Measurements from ENCODE around the gene VTI1B. TPM values are rescaled to one million over a fixed set of nuclear protein-coding genes. Genes with fewer than 3 reads are reported as not detected.
A peak's percentile ranks its signal among the peaks of the same experiment; 100 is the strongest.

The VTI1B gene
- total and polyA plus RNA-seq, 4 experiments from 2014 or later, result 62.1 to 97.8 (median 71.8) TPM

DNA sequence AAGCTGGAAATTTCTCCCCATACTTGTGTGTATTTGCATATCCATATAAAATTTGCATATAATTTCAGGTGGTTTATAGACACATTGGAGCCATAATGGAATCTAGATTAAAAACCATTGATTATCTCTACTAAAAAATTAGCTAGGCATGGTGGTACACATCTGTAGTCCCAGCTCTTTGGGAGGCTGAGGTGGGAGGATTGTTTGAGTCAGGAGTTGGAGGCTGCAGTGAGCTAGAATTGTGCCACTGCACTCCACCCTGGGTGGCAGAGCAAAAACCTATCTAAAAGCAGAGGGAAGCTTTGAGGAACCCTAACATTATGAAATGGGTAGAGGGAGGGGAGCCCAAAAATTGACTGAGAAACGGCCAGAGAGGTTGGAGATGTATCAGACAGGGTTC, 23.7 kb upstream of the VTI1B start:
- Histone ChIP-seq H3K27me3 (ENCODE audit: insufficient read depth, low read length) (no peaks in the 10 kb centered on the region), H3K4me3 (ENCODE audit: low read length in 2 of 2) (no peak overlapping the region), H3K4me1 (ENCODE audit: insufficient read depth, low read length) (peaks cover 15% of the 10 kb centered on the region), H3K36me3 (ENCODE audit: insufficient read depth, low read length) (no peaks in the 10 kb centered on the region), H3K27ac (ENCODE audit: low read depth, low read length) (no peak overlapping the region), H3K9me3 (ENCODE audit: control insufficient read depth in 1 of 2, low read length in 2 of 2) (no peaks in the 10 kb centered on the region)
- H3K4me3 Mint-ChIP-seq, result no peak overlapping the region
- intact Hi-C loops (cut with micrococcal nuclease), result no loop called here
- H3K9me3 Mint-ChIP-seq, result no peaks in the 10 kb centered on the region
- ChIA-PET POLR2A (ENCODE audit: partially characterized antibody) (no interaction called here), CTCF (ENCODE audit: partially characterized antibody) (interaction anchor here (0.9 to 1.2 kb wide), 3 partner anchors 10 to 270 kb away, joined by 3 to 7 read pairs (median 3); partner anchors contain the start of gene ARG2)
- peaks cover 0 to 7% of the 10 kb centered on the region in 2 donors for H3K36me3 Mint-ChIP-seq
- DNase-seq, result no peak
- H3K27ac Mint-ChIP-seq, result no peak overlapping the region
- H3K4me1 Mint-ChIP-seq, result peaks cover 8 to 23% (median 14%) of the 10 kb centered on the region in 4 donors
- H3K27me3 Mint-ChIP-seq, result no peaks in the 10 kb centered on the region

DNA sequence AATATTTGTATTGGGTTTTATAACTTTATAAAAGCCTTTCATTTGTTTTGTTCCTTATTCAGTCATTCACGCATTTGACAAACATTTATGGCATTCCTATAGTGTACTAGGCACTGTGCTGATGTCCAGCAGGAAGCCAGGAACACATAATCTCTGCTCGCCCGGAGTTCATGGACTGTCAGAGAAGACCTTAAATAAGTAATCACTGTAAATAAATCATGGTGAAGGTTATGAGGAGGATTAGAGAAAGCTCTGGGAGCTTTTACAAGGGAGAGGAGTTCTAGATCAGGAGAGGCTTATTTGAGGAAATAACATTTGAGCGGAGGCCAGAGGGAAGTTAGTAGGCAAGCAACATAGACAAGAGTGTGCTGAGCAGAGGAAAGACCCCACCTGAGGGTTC, 22.6 kb upstream of the VTI1B start:
- Histone ChIP-seq H3K4me1 (ENCODE audit: insufficient read depth, low read length) (peaks cover 15% of the 10 kb centered on the region), H3K27ac (ENCODE audit: low read depth, low read length) (no peak overlapping the region), H3K36me3 (ENCODE audit: insufficient read depth, low read length) (peaks cover 4% of the 10 kb centered on the region), H3K27me3 (ENCODE audit: insufficient read depth, low read length) (no peaks in the 10 kb centered on the region), H3K4me3 (ENCODE audit: low read length in 2 of 2) (no peak overlapping the region), H3K9me3 (ENCODE audit: control insufficient read depth in 1 of 2, low read length in 2 of 2) (no peaks in the 10 kb centered on the region)
- ChIA-PET CTCF (ENCODE audit: partially characterized antibody) (interaction anchor here (1.2 kb wide), 1 partner anchor 269 kb away, joined by 3 read pairs; no protein-coding TSS in a partner anchor), POLR2A (ENCODE audit: partially characterized antibody) (no interaction called here)
- DNase-seq, result no peak
- Mint-ChIP-seq H3K4me1 (peaks cover 10 to 29% (median 18%) of the 10 kb centered on the region in 4 donors), H3K27me3 (no peaks in the 10 kb centered on the region), H3K4me3 (no peak overlapping the region), H3K27ac (peak overlapping the region in 3 of 7 donors; percentile 3 to 78 (median 43)), H3K9me3 (no peaks in the 10 kb centered on the region), H3K36me3 (peaks cover 4 to 12% of the 10 kb centered on the region in 2 donors)
- intact Hi-C loops (cut with micrococcal nuclease), result no loop called here

- H3K27me3 Mint-ChIP-seq, result no peaks in the 10 kb centered on the region
- H3K9me3 Mint-ChIP-seq, result no peaks in the 10 kb centered on the region
- CTCF ChIA-PET (ENCODE audit: partially characterized antibody), result interaction anchor here (0.7 to 5.0 kb wide), 7 partner anchors 8 to 336 kb away, joined by 3 to 44 read pairs (median 8); partner anchors contain the start of genes ARG2, ATP6V1D, EIF2S1 and PIGH
- POLR2A ChIA-PET (ENCODE audit: partially characterized antibody), result interaction anchor here (0.6 to 2.9 kb wide), 9 partner anchors 9 to 336 kb away, joined by 3 to 28 read pairs (median 4); partner anchors contain the start of genes ATP6V1D, EIF2S1, PIGH and VTI1B
- Histone ChIP-seq H3K4me1 (ENCODE audit: insufficient read depth, low read length) (peaks cover 15% of the 10 kb centered on the region), H3K4me3 (ENCODE audit: low read length in 2 of 2) (peak within 1 kb of the TSS; percentile 91 to 94), H3K27ac (ENCODE audit: low read depth, low read length) (peak within 1 kb of the TSS; percentile 75), H3K9me3 (ENCODE audit: control insufficient read depth in 1 of 2, low read length in 2 of 2) (no peaks in the 10 kb centered on the region), H3K36me3 (ENCODE audit: insufficient read depth, low read length) (peaks cover 18% of the 10 kb centered on the region), H3K27me3 (ENCODE audit: insufficient read depth, low read length) (no peaks in the 10 kb centered on the region)
- peaks cover 10 to 29% (median 18%) of the 10 kb centered on the region in 4 donors for H3K4me1 Mint-ChIP-seq
- peak within 1 kb of the TSS; percentile 89 to 93 (median 92) for H3K4me3 Mint-ChIP-seq
- intact Hi-C loops (cut with micrococcal nuclease), result loop anchor here (1.0 to 2.0 kb wide), 6 partner anchors 21 to 1187 kb away; partner anchors contain the start of genes ARG2, EIF2S1, GPHN and PIGH
- H3K27ac Mint-ChIP-seq, result peak within 1 kb of the TSS; percentile 78 to 98 (median 90)
- DNase-seq, result peak; percentile 83 to 91 (median 84)
- H3K36me3 Mint-ChIP-seq, result peaks cover 16 to 26% of the 10 kb centered on the region in 2 donors
Measured at GRCh38 chr14:67695394-67695949, 21.0 kb upstream of the VTI1B start, which contains the start of gene RDH11. Gene RDH11 (minus strand): TSS chr14:67695764. CDS start chr14:67695703, 61 bp downstream.

- H3K4me1 Mint-ChIP-seq, result peaks cover 10 to 29% (median 18%) of the 10 kb centered on the region in 4 donors
- peaks cover 21 to 32% of the 10 kb centered on the region in 2 donors for H3K36me3 Mint-ChIP-seq
- CTCF ChIA-PET (ENCODE audit: partially characterized antibody), result interaction anchor here (0.7 to 5.0 kb wide), 8 partner anchors 9 to 335 kb away, joined by 3 to 44 read pairs (median 6); partner anchors contain the start of genes ARG2, ATP6V1D, EIF2S1 and PIGH
- Histone ChIP-seq H3K4me3 (ENCODE audit: low read length in 2 of 2) (peak overlapping the region; percentile 91 to 94), H3K27me3 (ENCODE audit: insufficient read depth, low read length) (no peaks in the 10 kb centered on the region), H3K36me3 (ENCODE audit: insufficient read depth, low read length) (peaks cover 24% of the 10 kb centered on the region), H3K9me3 (ENCODE audit: control insufficient read depth in 1 of 2, low read length in 2 of 2) (no peaks in the 10 kb centered on the region), H3K4me1 (ENCODE audit: insufficient read depth, low read length) (peaks cover 15% of the 10 kb centered on the region), H3K27ac (ENCODE audit: low read depth, low read length) (peak overlapping the region; percentile 75)
- peak; percentile 51 to 85 (median 53) for DNase-seq
- POLR2A ChIA-PET (ENCODE audit: partially characterized antibody), result interaction anchor here (0.6 to 2.9 kb wide), 9 partner anchors 8 to 335 kb away, joined by 3 to 28 read pairs (median 5); partner anchors contain the start of genes ATP6V1D, EIF2S1, PIGH and VTI1B
- intact Hi-C loops (cut with micrococcal nuclease), result loop anchor here (1.0 to 2.0 kb wide), 7 partner anchors 21 to 1186 kb away; partner anchors contain the start of genes ARG2, EIF2S1, GPHN and PIGH
- H3K27ac Mint-ChIP-seq, result peak overlapping the region; percentile 78 to 98 (median 90)
- H3K9me3 Mint-ChIP-seq, result no peaks in the 10 kb centered on the region
- no peaks in the 10 kb centered on the region for H3K27me3 Mint-ChIP-seq
- peak overlapping the region; percentile 89 to 93 (median 92) for H3K4me3 Mint-ChIP-seq
Measured at GRCh38 chr14:67694791-67695393, 20.5 kb upstream of the VTI1B start.

DNA sequence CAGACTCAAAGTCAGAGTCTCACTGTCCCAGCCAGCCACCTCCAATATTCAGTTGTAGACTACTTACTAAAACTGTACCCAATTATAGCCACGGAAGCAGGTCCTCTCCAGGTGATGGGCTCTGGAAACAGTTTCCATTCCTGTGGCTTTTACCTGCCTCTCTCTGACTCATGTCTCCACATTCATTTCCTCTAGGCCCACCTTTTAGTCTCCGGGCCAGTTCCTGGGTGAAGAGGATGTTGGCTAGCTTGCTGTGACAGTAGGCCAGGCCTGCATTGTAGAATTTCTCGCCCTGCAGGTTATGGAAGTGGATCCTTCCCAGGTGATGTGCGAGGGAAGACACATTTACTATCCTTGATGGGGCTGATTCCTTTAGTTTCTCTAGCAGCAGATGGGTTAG, 15.6 kb upstream of the VTI1B start:
- H3K4me1 ChIP-seq (ENCODE audit: insufficient read depth, low read length), result peaks cover 12% of the 10 kb centered on the region
- peaks cover 11 to 23% (median 17%) of the 10 kb centered on the region in 4 donors for H3K4me1 Mint-ChIP-seq
- no peak overlapping the region for H3K4me3 Mint-ChIP-seq
- no peak overlapping the region for H3K4me3 ChIP-seq (ENCODE audit: low read length in 2 of 2)
- H3K27me3 Mint-ChIP-seq, result no peaks in the 10 kb centered on the region
- intact Hi-C loops (cut with micrococcal nuclease), result no loop called here
- DNase-seq, result no peak
- peak overlapping the region in 2 of 7 donors; percentile 20 for H3K27ac Mint-ChIP-seq
- ChIA-PET POLR2A (ENCODE audit: partially characterized antibody) (no interaction called here), CTCF (ENCODE audit: partially characterized antibody) (interaction anchor here (1.7 kb wide), 1 partner anchor 14 kb away, joined by 5 read pairs; no protein-coding TSS in a partner anchor)
- H3K9me3 ChIP-seq (ENCODE audit: control insufficient read depth in 1 of 2, low read length in 2 of 2), result no peaks in the 10 kb centered on the region
- H3K27me3 ChIP-seq (ENCODE audit: insufficient read depth, low read length), result no peaks in the 10 kb centered on the region
- no peak overlapping the region for H3K27ac ChIP-seq (ENCODE audit: low read depth, low read length)
- H3K36me3 ChIP-seq (ENCODE audit: insufficient read depth, low read length), result peaks cover 49% of the 10 kb centered on the region
- H3K36me3 Mint-ChIP-seq, result peaks cover 52 to 68% of the 10 kb centered on the region in 2 donors
- H3K9me3 Mint-ChIP-seq, result no peaks in the 10 kb centered on the region

GRCh38 chr14:67683842-67684241, 9.4 kb upstream of the VTI1B start:
- Mint-ChIP-seq H3K4me3 (no peak overlapping the region), H3K27me3 (no peaks in the 10 kb centered on the region), H3K4me1 (peaks cover 5 to 16% (median 11%) of the 10 kb centered on the region in 4 donors), H3K36me3 (peaks cover 39 to 66% of the 10 kb centered on the region in 2 donors), H3K27ac (peak overlapping the region in 2 of 7 donors; percentile 15 to 64), H3K9me3 (no peaks in the 10 kb centered on the region)
- POLR2A ChIA-PET (ENCODE audit: partially characterized antibody), result no interaction called here
- H3K27ac ChIP-seq (ENCODE audit: low read depth, low read length), result no peak overlapping the region
- H3K4me3 ChIP-seq (ENCODE audit: low read length in 2 of 2), result no peak overlapping the region
- no peaks in the 10 kb centered on the region for H3K9me3 ChIP-seq (ENCODE audit: control insufficient read depth in 1 of 2, low read length in 2 of 2)
- intact Hi-C loops (cut with micrococcal nuclease), result no loop called here
- H3K36me3 ChIP-seq (ENCODE audit: insufficient read depth, low read length), result peaks cover 16% of the 10 kb centered on the region
- no peaks in the 10 kb centered on the region for H3K27me3 ChIP-seq (ENCODE audit: insufficient read depth, low read length)
- DNase-seq, result no peak
- no peaks in the 10 kb centered on the region for H3K4me1 ChIP-seq (ENCODE audit: insufficient read depth, low read length)
- CTCF ChIA-PET (ENCODE audit: partially characterized antibody), result interaction anchor here (1.9 kb wide), 1 partner anchor 20 kb away, joined by 7 read pairs; no protein-coding TSS in a partner anchor

Data from CD4-positive, alpha-beta memory T cell (primary cell).